GM12878 (cell line): ENCODE results near the gene FAXC.

Experiments used
- CEBPB ChIP-seq, 2 experiments: fragments of 150-350 bp in 1 of 2; IDR thresholded peaks; 2 replicates each; pipeline ENCODE4 v1.6.1; 2012 to 2014; ENCODE audit warnings: low read depth in 2 of 2, low read length in 2 of 2, borderline replicate concordance in 1 of 2, inconsistent platforms in 1 of 2
- EZH2 ChIP-seq: IDR thresholded peaks from 2 replicates; pipeline ENCODE4 v1.6.1; 2012; ENCODE audit warnings: low read depth, mild to moderate bottlenecking, control low read depth, inconsistent platforms, low read length, borderline replicate concordance; ENCODE audit not compliant: control insufficient read depth
- HDGF ChIP-seq: fragments of 450-650 bp; IDR thresholded peaks from 2 replicates; pipeline ENCODE4 v1.6.1; 2016; ENCODE audit warnings: antibody characterized with exemption
- IRF3 ChIP-seq: fragments of 450-650 bp; IDR thresholded peaks from 2 replicates; pipeline ENCODE4 v1.6.1; 2014; ENCODE audit warnings: mild to moderate bottlenecking
- KDM1A ChIP-seq: fragments of 200-600 bp; sonication (generic); IDR thresholded peaks from 2 replicates; pipeline ENCODE4 v1.6.1; 2016; ENCODE audit warnings: borderline replicate concordance
- POLR2A ChIP-seq: IDR thresholded peaks from 2 replicates; pipeline ENCODE4 v1.6.1; 2011; ENCODE audit warnings: low read depth, mild to moderate bottlenecking, low read length
- RFX5 ChIP-seq: IDR thresholded peaks from 2 replicates; pipeline ENCODE4 v1.6.1; 2011; ENCODE audit warnings: low read depth, low read length, improper control_type of control experiment
- TF ChIP-seq, protein P1 (sequence below): IDR thresholded peaks from 2 replicates; pipeline ENCODE4 v1.6.1; 2012; ENCODE audit warnings: mild to moderate bottlenecking, low read depth, low read length
- TF ChIP-seq, protein P2 (sequence below), 3 experiments: IDR thresholded peaks in 2 of 3; conservative IDR thresholded peaks in 1 of 3; 2 replicates each; pipeline ENCODE4 v1.5.1; 2011; ENCODE audit warnings: low read depth in 3 of 3, low read length in 3 of 3, mild to moderate bottlenecking in 3 of 3, control low read depth in 2 of 3, moderate library complexity in 2 of 3, inconsistent platforms in 1 of 3, mixed read lengths in 1 of 3; ENCODE audit not compliant: control insufficient read depth in 2 of 3, insufficient read depth in 1 of 3; ENCODE audit errors: extremely low read depth in 1 of 3
- TF ChIP-seq, protein P3 (sequence below): fragments of 450-650 bp; IDR thresholded peaks from 2 replicates; pipeline ENCODE4 v1.6.1; 2017; ENCODE audit warnings: antibody characterized with exemption, mild to moderate bottlenecking, moderate library complexity

DNA sequence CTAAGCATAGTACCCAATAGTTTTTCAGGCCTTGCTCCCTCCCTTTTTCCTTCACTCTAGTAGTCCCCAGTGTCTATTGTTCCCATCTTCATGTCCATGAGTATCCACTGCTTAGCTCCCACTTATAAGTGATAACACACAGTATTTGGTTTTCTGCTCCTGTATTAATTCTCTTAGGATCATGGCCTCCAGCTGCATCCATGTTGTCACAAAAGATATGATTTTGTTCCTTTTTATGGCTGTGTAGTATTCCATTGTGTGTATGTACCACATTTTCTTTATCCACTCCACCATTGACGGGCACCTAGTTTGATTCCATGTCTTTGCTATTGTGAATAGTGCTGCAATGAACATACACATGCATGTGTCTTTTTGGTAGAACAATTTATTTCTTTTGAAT, 102.9 kb downstream of the FAXC start:
- TF ChIP-seq, protein P1, sequence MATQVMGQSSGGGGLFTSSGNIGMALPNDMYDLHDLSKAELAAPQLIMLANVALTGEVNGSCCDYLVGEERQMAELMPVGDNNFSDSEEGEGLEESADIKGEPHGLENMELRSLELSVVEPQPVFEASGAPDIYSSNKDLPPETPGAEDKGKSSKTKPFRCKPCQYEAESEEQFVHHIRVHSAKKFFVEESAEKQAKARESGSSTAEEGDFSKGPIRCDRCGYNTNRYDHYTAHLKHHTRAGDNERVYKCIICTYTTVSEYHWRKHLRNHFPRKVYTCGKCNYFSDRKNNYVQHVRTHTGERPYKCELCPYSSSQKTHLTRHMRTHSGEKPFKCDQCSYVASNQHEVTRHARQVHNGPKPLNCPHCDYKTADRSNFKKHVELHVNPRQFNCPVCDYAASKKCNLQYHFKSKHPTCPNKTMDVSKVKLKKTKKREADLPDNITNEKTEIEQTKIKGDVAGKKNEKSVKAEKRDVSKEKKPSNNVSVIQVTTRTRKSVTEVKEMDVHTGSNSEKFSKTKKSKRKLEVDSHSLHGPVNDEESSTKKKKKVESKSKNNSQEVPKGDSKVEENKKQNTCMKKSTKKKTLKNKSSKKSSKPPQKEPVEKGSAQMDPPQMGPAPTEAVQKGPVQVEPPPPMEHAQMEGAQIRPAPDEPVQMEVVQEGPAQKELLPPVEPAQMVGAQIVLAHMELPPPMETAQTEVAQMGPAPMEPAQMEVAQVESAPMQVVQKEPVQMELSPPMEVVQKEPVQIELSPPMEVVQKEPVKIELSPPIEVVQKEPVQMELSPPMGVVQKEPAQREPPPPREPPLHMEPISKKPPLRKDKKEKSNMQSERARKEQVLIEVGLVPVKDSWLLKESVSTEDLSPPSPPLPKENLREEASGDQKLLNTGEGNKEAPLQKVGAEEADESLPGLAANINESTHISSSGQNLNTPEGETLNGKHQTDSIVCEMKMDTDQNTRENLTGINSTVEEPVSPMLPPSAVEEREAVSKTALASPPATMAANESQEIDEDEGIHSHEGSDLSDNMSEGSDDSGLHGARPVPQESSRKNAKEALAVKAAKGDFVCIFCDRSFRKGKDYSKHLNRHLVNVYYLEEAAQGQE = no peak
- TF ChIP-seq CEBPB (IDR thresholded peaks at IDR 0.05; ENCODE audit: borderline replicate concordance in 1 of 2, low read depth in 2 of 2, low read length in 2 of 2) (no peak), POLR2A (no peak), IRF3 (no peak), RFX5 (no peak), EZH2 (no peak), HDGF (no peak), KDM1A (no peak)
- TF ChIP-seq, protein P2, sequence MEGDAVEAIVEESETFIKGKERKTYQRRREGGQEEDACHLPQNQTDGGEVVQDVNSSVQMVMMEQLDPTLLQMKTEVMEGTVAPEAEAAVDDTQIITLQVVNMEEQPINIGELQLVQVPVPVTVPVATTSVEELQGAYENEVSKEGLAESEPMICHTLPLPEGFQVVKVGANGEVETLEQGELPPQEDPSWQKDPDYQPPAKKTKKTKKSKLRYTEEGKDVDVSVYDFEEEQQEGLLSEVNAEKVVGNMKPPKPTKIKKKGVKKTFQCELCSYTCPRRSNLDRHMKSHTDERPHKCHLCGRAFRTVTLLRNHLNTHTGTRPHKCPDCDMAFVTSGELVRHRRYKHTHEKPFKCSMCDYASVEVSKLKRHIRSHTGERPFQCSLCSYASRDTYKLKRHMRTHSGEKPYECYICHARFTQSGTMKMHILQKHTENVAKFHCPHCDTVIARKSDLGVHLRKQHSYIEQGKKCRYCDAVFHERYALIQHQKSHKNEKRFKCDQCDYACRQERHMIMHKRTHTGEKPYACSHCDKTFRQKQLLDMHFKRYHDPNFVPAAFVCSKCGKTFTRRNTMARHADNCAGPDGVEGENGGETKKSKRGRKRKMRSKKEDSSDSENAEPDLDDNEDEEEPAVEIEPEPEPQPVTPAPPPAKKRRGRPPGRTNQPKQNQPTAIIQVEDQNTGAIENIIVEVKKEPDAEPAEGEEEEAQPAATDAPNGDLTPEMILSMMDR (IDR thresholded peaks at IDR 0.05 in 2 of 3, conservative IDR thresholded peaks at IDR 0.05 in 1 of 3; ENCODE audit: control insufficient read depth in 2 of 3, extremely low read depth in 1 of 3, insufficient read depth in 1 of 3, low read depth in 3 of 3, low read length in 3 of 3) = no peak
- TF ChIP-seq, protein P3, sequence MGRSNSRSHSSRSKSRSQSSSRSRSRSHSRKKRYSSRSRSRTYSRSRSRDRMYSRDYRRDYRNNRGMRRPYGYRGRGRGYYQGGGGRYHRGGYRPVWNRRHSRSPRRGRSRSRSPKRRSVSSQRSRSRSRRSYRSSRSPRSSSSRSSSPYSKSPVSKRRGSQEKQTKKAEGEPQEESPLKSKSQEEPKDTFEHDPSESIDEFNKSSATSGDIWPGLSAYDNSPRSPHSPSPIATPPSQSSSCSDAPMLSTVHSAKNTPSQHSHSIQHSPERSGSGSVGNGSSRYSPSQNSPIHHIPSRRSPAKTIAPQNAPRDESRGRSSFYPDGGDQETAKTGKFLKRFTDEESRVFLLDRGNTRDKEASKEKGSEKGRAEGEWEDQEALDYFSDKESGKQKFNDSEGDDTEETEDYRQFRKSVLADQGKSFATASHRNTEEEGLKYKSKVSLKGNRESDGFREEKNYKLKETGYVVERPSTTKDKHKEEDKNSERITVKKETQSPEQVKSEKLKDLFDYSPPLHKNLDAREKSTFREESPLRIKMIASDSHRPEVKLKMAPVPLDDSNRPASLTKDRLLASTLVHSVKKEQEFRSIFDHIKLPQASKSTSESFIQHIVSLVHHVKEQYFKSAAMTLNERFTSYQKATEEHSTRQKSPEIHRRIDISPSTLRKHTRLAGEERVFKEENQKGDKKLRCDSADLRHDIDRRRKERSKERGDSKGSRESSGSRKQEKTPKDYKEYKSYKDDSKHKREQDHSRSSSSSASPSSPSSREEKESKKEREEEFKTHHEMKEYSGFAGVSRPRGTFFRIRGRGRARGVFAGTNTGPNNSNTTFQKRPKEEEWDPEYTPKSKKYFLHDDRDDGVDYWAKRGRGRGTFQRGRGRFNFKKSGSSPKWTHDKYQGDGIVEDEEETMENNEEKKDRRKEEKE = no peak
